Measurements from ENCODE around the gene PPM1B. TPM values are rescaled to one million over a fixed set of nuclear protein-coding genes. Genes with fewer than 3 reads are reported as not detected.

PPM1B gene
- total RNA-seq, 2 donors from 2014 or later: 27.0 to 44.5 TPM

GRCh38 chr2:44212302-44212701 is 43.6 kb downstream of the PPM1B start:
- intact Hi-C loops (cut with DNase I): no loop called here
- TF ChIP-seq, protein P1, sequence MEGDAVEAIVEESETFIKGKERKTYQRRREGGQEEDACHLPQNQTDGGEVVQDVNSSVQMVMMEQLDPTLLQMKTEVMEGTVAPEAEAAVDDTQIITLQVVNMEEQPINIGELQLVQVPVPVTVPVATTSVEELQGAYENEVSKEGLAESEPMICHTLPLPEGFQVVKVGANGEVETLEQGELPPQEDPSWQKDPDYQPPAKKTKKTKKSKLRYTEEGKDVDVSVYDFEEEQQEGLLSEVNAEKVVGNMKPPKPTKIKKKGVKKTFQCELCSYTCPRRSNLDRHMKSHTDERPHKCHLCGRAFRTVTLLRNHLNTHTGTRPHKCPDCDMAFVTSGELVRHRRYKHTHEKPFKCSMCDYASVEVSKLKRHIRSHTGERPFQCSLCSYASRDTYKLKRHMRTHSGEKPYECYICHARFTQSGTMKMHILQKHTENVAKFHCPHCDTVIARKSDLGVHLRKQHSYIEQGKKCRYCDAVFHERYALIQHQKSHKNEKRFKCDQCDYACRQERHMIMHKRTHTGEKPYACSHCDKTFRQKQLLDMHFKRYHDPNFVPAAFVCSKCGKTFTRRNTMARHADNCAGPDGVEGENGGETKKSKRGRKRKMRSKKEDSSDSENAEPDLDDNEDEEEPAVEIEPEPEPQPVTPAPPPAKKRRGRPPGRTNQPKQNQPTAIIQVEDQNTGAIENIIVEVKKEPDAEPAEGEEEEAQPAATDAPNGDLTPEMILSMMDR (IDR thresholded peaks at IDR 0.05): no peak
- TF ChIP-seq POLR2A (IDR thresholded peaks at IDR 0.05): no peak
- Histone ChIP-seq H3K27ac (no peak overlapping the region), H3K36me3 (replicated peaks in 1 of 2; ENCODE audit: insufficient read depth in 1 of 2, low read depth in 2 of 2) (no peaks in the 10 kb centered on the region), H3K4me3 (no peak overlapping the region), H3K9me3 (no peaks in the 10 kb centered on the region), H3K27me3 (no peaks in the 10 kb centered on the region), H3K4me1 (peaks cover 17% of the 10 kb centered on the region)
- 82 to 86% methylated on average over 4 of the region's 4 CpGs for WGBS, 2 donors
- DNase-seq: no peak
- ATAC-seq: no peak

DNA sequence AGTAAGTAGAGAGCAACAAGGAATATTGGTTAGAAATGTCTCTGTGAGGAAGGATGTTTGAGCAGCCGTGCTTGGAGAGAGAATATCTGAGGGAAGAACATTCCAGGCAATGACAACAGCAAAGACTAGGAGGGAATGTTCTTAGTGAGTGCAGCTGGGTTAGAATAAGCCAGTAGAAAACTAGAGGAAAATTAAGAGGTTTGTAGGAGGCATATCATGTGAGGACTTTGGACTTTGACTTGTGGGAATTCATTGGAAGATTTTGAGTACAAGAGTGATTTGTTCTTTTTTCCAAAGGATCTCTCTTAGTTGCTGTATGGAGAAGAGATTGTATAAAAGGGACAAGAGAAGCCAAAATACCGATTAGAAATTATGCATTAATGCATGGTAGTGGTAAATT is 47.2 kb downstream of the PPM1B start:
- Histone ChIP-seq H3K4me3 (no peak overlapping the region), H3K4me1 (peaks cover 16% of the 10 kb centered on the region), H3K27me3 (no peaks in the 10 kb centered on the region), H3K36me3 (replicated peaks in 1 of 2; ENCODE audit: insufficient read depth in 1 of 2, low read depth in 2 of 2) (peaks cover 0 to 6% of the 10 kb centered on the region in 2 donors), H3K27ac (no peak overlapping the region), H3K9me3 (no peaks in the 10 kb centered on the region)
- intact Hi-C loops (cut with DNase I): no loop called here
- 49 to 62% methylated on average over 2 of the region's 2 CpGs for WGBS, 2 donors
- ATAC-seq (peak; percentile 38), DNase-seq (no peak)
- TF ChIP-seq, protein P1 (IDR thresholded peaks at IDR 0.05): no peak
- TF ChIP-seq POLR2A (IDR thresholded peaks at IDR 0.05): no peak

GRCh38 chr2:44218771-44219170 is 50.1 kb downstream of the PPM1B start:
- peaks cover 18% of the 10 kb centered on the region for H3K4me1 ChIP-seq
- 85 to 88% methylated on average over 2 of the region's 2 CpGs for WGBS, 2 donors
- TF ChIP-seq, protein P1 (IDR thresholded peaks at IDR 0.05): no peak
- TF ChIP-seq POLR2A (IDR thresholded peaks at IDR 0.05): no peak
- ATAC-seq (no peak), DNase-seq (no peak)
- H3K4me3 ChIP-seq: no peak overlapping the region
- intact Hi-C loops (cut with DNase I): no loop called here
- H3K36me3 ChIP-seq (replicated peaks in 1 of 2; ENCODE audit: insufficient read depth in 1 of 2, low read depth in 2 of 2): peaks cover 0 to 6% of the 10 kb centered on the region in 2 donors
- no peaks in the 10 kb centered on the region for H3K9me3 ChIP-seq
- no peaks in the 10 kb centered on the region for H3K27me3 ChIP-seq
- H3K27ac ChIP-seq: no peak overlapping the region

DNA sequence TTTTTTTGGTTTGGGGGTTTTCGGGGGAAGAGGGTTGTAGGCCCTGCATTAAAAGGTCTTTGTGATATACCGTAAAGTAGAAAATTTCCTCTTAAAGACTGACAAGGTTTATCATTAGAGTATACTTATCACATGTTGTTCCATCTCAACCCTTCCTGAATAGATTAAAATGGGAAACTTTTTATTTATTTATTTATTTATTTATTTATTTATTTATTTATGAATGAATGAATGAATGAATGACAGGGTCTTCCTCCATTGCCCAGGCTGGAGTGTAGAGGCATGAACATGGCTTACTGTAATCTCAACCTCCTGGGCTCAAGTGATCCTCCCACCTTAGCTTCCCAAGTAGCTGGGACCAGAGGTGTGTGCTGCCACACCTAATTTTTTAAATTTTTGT is 58.1 kb downstream of the PPM1B start:
- peaks cover 0 to 1% of the 10 kb centered on the region in 2 donors for H3K36me3 ChIP-seq (replicated peaks in 1 of 2; ENCODE audit: insufficient read depth in 1 of 2, low read depth in 2 of 2)
- TF ChIP-seq, protein P1 (IDR thresholded peaks at IDR 0.05): no peak
- no peak for TF ChIP-seq POLR2A (IDR thresholded peaks at IDR 0.05)
- DNase-seq (no peak), ATAC-seq (no peak)
- no peaks in the 10 kb centered on the region for H3K9me3 ChIP-seq
- WGBS, 2 donors: 92 to 93% methylated on average over 2 of the region's 2 CpGs
- peaks cover 14% of the 10 kb centered on the region for H3K4me1 ChIP-seq
- intact Hi-C loops (cut with DNase I): loop anchor here (10.0 kb wide), 1 partner anchor 52 kb away; no protein-coding TSS in a partner anchor
- no peak overlapping the region for H3K4me3 ChIP-seq
- H3K27me3 ChIP-seq: no peaks in the 10 kb centered on the region
- H3K27ac ChIP-seq: no peak overlapping the region

DNA sequence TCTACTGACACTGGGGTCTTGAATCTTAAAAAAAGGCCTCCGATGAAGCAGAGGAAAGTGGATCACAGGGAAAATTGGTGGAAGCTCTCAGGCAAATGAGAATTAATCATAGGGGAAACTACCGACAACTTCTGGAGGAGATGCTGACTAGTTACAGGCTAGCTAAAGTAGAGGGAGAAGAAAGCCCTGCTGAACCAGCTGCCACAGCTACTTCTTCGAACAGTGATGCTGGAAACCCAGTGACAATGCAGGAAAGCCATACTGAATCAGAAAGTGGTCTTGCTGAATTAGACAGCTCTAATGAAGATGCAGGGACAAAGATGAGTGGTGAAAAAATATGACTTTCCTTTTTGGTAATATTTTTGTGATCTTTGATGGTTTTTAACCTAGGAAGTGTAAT is 61.7 kb downstream of the PPM1B start:
- H3K4me3 ChIP-seq: no peak overlapping the region
- ATAC-seq (no peak), DNase-seq (no peak)
- no peak overlapping the region for H3K27ac ChIP-seq
- H3K27me3 ChIP-seq: no peaks in the 10 kb centered on the region
- peaks cover 0 to 1% of the 10 kb centered on the region in 2 donors for H3K36me3 ChIP-seq (replicated peaks in 1 of 2; ENCODE audit: insufficient read depth in 1 of 2, low read depth in 2 of 2)
- TF ChIP-seq, protein P1 (IDR thresholded peaks at IDR 0.05): no peak
- TF ChIP-seq POLR2A (IDR thresholded peaks at IDR 0.05): no peak
- WGBS, 2 donors: 84 to 86% methylated on average over 3 of the region's 3 CpGs
- H3K9me3 ChIP-seq: no peaks in the 10 kb centered on the region
- intact Hi-C loops (cut with DNase I): no loop called here
- H3K4me1 ChIP-seq: peaks cover 7% of the 10 kb centered on the region

Data from body of pancreas (tissue), 4 donors.